HG02588 (cell line): ENCODE measurements around the gene SPSB4.

ENCODE experiments used
- ATAC-seq: cut with Tn5 transposase; IDR thresholded peaks from one replicate; pipeline ENCODE4 v1.9.1; 2021; ENCODE audit warnings: mild to moderate bottlenecking, moderate library complexity; ENCODE audit not compliant: unreplicated experiment

The SPSB4 gene

GRCh38 chr3:141150081-141150830 is 99.1 kb downstream of the SPSB4 start:
- no peak for ATAC-seq

- ATAC-seq: no peak
Observed at GRCh38 chr3:141150931-141151330, 99.8 kb downstream of the SPSB4 start.

GRCh38 chr3:141151439-141151838 is 100.3 kb downstream of the SPSB4 start:
- ATAC-seq: no peak

- ATAC-seq: no peak
Observed at GRCh38 chr3:141152130-141152529, 101.0 kb downstream of the SPSB4 start.

- no peak for ATAC-seq
Observed at GRCh38 chr3:141152801-141153678, 101.9 kb downstream of the SPSB4 start.

GRCh38 chr3:141153679-141153966 is 102.5 kb downstream of the SPSB4 start:
- no peak for ATAC-seq

- no peak for ATAC-seq
Observed at GRCh38 chr3:141164852-141165251, 113.7 kb downstream of the SPSB4 start.

- no peak for ATAC-seq
Observed at GRCh38 chr3:141167681-141168080, 116.5 kb downstream of the SPSB4 start.

- ATAC-seq: no peak
Observed at GRCh38 chr3:141170678-141171295, 119.6 kb downstream of the SPSB4 start.

- no peak for ATAC-seq
Observed at GRCh38 chr3:141174674-141175073, 123.5 kb downstream of the SPSB4 start.

GRCh38 chr3:141176775-141177174 is 125.6 kb downstream of the SPSB4 start:
- no peak for ATAC-seq

GRCh38 chr3:141178026-141178425 is 126.9 kb downstream of the SPSB4 start:
- ATAC-seq: no peak

GRCh38 chr3:141178551-141178950 is 127.4 kb downstream of the SPSB4 start:
- no peak for ATAC-seq

- no peak for ATAC-seq
Observed at GRCh38 chr3:141179983-141180382, 128.8 kb downstream of the SPSB4 start.

- ATAC-seq: no peak
Observed at GRCh38 chr3:141181196-141181595, 130.0 kb downstream of the SPSB4 start.

- ATAC-seq: no peak
Observed at GRCh38 chr3:141181819-141182218, 130.7 kb downstream of the SPSB4 start.

- no peak for ATAC-seq
Observed at GRCh38 chr3:141183606-141184005, 132.5 kb downstream of the SPSB4 start.

GRCh38 chr3:141184430-141184829 is 133.3 kb downstream of the SPSB4 start:
- ATAC-seq: no peak

GRCh38 chr3:141191097-141191749 is 140.1 kb downstream of the SPSB4 start:
- ATAC-seq: no peak

- ATAC-seq: peak; percentile 100
Observed at GRCh38 chr3:141192345-141192744, 141.2 kb downstream of the SPSB4 start.

- ATAC-seq: no peak
Observed at GRCh38 chr3:141193066-141193830, 142.1 kb downstream of the SPSB4 start.
